Spinal cord (tissue), 10 donors: ENCODE results near the gene RXFP2. TPM values are rescaled to one million over a fixed set of nuclear protein-coding genes. Genes with fewer than 3 reads are reported as not detected.
A peak's percentile ranks its signal among the peaks of the same experiment; 100 is the strongest.

Source experiments
- DNase-seq, 6 donors: peaks; one replicate each; pipeline versions ENCODE4 v3.0.0 to v3.0.0-alpha.2; 2013 to 2015; ENCODE audit warnings: low spot score in 6 of 6, low read depth in 4 of 6
- H3K27ac ChIP-seq: one replicate; pipeline ENCODE4 v1.5.1; 2013; ENCODE audit warnings: low read depth, low read length, control low read depth
- H3K27me3 ChIP-seq: one replicate; pipeline ENCODE4 v1.6.1; 2013; ENCODE audit warnings: low read length; ENCODE audit not compliant: control insufficient read depth, insufficient read depth
- H3K36me3 ChIP-seq: one replicate; pipeline ENCODE4 v1.6.1; 2013; ENCODE audit warnings: low read length; ENCODE audit not compliant: control insufficient read depth, insufficient read depth
- H3K4me1 ChIP-seq: one replicate; pipeline ENCODE4 v1.6.1; 2013; ENCODE audit warnings: low read length; ENCODE audit not compliant: control insufficient read depth, insufficient read depth
- H3K4me3 ChIP-seq: one replicate; pipeline ENCODE4 v1.5.1; 2013; ENCODE audit warnings: low read depth, low read length, control low read depth
- H3K9me3 ChIP-seq: one replicate; pipeline ENCODE4 v1.6.1; 2013; ENCODE audit warnings: low read length; ENCODE audit not compliant: control insufficient read depth, insufficient read depth
- WGBS: methylation state at CpG from one replicate; pipeline ENCODE4 v1.1.5; 2013; ENCODE audit warnings: missing lambda C conversion rate; ENCODE audit not compliant: insufficient coverage; 5-methylcytosine and 5-hydroxymethylcytosine counted together
- long read RNA-seq, 4 donors: transcript quantifications; one replicate each; lab custom pipeline, GENCODE V29; 2026
- polyA plus RNA-seq, 2 donors: library from polyadenylated mRNA; unstranded; fragments of 120-200 nt; gene quantifications; one replicate each; pipeline ENCODE4 v1.2.1, GENCODE V29; 2013; ENCODE audit not compliant: insufficient read length in 2 of 2
- total RNA-seq, 2 donors: library from RNA; depleted of rRNA in 1 of 2; stranded (reverse); fragments of 120-200 nt in 1 of 2; fragments of >200 nt in 1 of 2; gene quantifications; one replicate each; pipeline versions ENCODE4 v1.2.3 to v1.2.4, GENCODE V29; 2013 to 2014
- donor health status: healthy.

RXFP2 gene
- not detected for total RNA-seq
- polyA plus RNA-seq = not detected
- long read RNA-seq, donor 1 = 0 reads
- long read RNA-seq, donor 2 = 0 reads
- long read RNA-seq, donor 3 = 0 reads
- long read RNA-seq, donor 4 = 0 reads

- no peak within 1 kb of the TSS for H3K4me3 ChIP-seq
- DNase-seq = no peak
- no peaks in the 10 kb centered on the region for H3K9me3 ChIP-seq
- H3K27me3 ChIP-seq = peaks cover 2% of the 10 kb centered on the region
- no peaks in the 10 kb centered on the region for H3K4me1 ChIP-seq
- 80% methylated on average over 1 of the region's 2 CpGs for WGBS
- no peaks in the 10 kb centered on the region for H3K36me3 ChIP-seq
- H3K27ac ChIP-seq = no peak within 1 kb of the TSS
Observed at GRCh38 chr13:31739226-31739625, at the start of gene RXFP2. Gene RXFP2, plus strand, starts transcription at chr13:31739526. Its CDS starts 87 bp downstream, at chr13:31739613.

- H3K4me3 ChIP-seq = no peak overlapping the region
- H3K27me3 ChIP-seq = no peaks in the 10 kb centered on the region
- no CpG with 5 or more reads among the region's 1 CpG for WGBS
- no peak overlapping the region for H3K27ac ChIP-seq
- no peak for DNase-seq
- H3K9me3 ChIP-seq = no peaks in the 10 kb centered on the region
- H3K36me3 ChIP-seq = no peaks in the 10 kb centered on the region
- H3K4me1 ChIP-seq = no peaks in the 10 kb centered on the region
Observed at GRCh38 chr13:31697290-31697689, 42.0 kb upstream of the RXFP2 start.

- Histone ChIP-seq H3K27me3 (no peaks in the 10 kb centered on the region), H3K4me1 (no peaks in the 10 kb centered on the region), H3K27ac (no peak overlapping the region), H3K36me3 (no peaks in the 10 kb centered on the region), H3K4me3 (no peak overlapping the region), H3K9me3 (no peaks in the 10 kb centered on the region)
- 10% methylated on average over 2 of the region's 3 CpGs for WGBS
- DNase-seq = peak in 3 of 6 donors; percentile 28 to 74 (median 37)
Observed at GRCh38 chr13:31699650-31700049, 39.7 kb upstream of the RXFP2 start.

GRCh38 chr13:31703780-31704179, 35.5 kb upstream of the RXFP2 start:
- 100% methylated on average over 2 of the region's 3 CpGs for WGBS
- H3K36me3 ChIP-seq = no peaks in the 10 kb centered on the region

GRCh38 chr13:31706105-31706504, 33.2 kb upstream of the RXFP2 start:
- Histone ChIP-seq H3K9me3 (no peaks in the 10 kb centered on the region), H3K27me3 (no peaks in the 10 kb centered on the region), H3K27ac (no peak overlapping the region), H3K4me3 (no peak overlapping the region), H3K4me1 (no peaks in the 10 kb centered on the region), H3K36me3 (no peaks in the 10 kb centered on the region)
- DNase-seq = no peak
- WGBS = no CpG with 5 or more reads among the region's 1 CpG

More at GRCh38 chr13:31703780-31704179, 35.5 kb upstream of the RXFP2 start:
- no peak for DNase-seq
- Histone ChIP-seq H3K9me3 (no peaks in the 10 kb centered on the region), H3K4me1 (no peaks in the 10 kb centered on the region), H3K27me3 (no peaks in the 10 kb centered on the region), H3K27ac (no peak overlapping the region), H3K4me3 (no peak overlapping the region)

- H3K27me3 ChIP-seq = no peaks in the 10 kb centered on the region
- DNase-seq = no peak
- no peaks in the 10 kb centered on the region for H3K36me3 ChIP-seq
- no peak overlapping the region for H3K4me3 ChIP-seq
- no peaks in the 10 kb centered on the region for H3K9me3 ChIP-seq
- no peaks in the 10 kb centered on the region for H3K4me1 ChIP-seq
- no peak overlapping the region for H3K27ac ChIP-seq
Observed at GRCh38 chr13:31717583-31717982, 21.7 kb upstream of the RXFP2 start.

GRCh38 chr13:31719214-31719613, 20.1 kb upstream of the RXFP2 start:
- no peak for DNase-seq
- H3K9me3 ChIP-seq = no peaks in the 10 kb centered on the region
- no peaks in the 10 kb centered on the region for H3K27me3 ChIP-seq
- no peak overlapping the region for H3K4me3 ChIP-seq
- WGBS = 87% methylated on average over 3 of the region's 3 CpGs
- H3K36me3 ChIP-seq = no peaks in the 10 kb centered on the region
- no peak overlapping the region for H3K27ac ChIP-seq
- H3K4me1 ChIP-seq = no peaks in the 10 kb centered on the region

GRCh38 chr13:31722673-31723072, 16.7 kb upstream of the RXFP2 start:
- WGBS = 19% methylated on average over 3 of the region's 5 CpGs
- H3K36me3 ChIP-seq = no peaks in the 10 kb centered on the region
- H3K27ac ChIP-seq = no peak overlapping the region
- no peaks in the 10 kb centered on the region for H3K9me3 ChIP-seq
- no peak overlapping the region for H3K4me3 ChIP-seq
- DNase-seq = peak in 3 of 6 donors; percentile 7 to 84 (median 63)
- no peaks in the 10 kb centered on the region for H3K4me1 ChIP-seq
- H3K27me3 ChIP-seq = no peaks in the 10 kb centered on the region

GRCh38 chr13:31725841-31726240, 13.5 kb upstream of the RXFP2 start:
- Histone ChIP-seq H3K4me3 (no peak overlapping the region), H3K4me1 (no peaks in the 10 kb centered on the region)

GRCh38 chr13:31731921-31732320, 7.4 kb upstream of the RXFP2 start:
- H3K9me3 ChIP-seq = no peaks in the 10 kb centered on the region
- no peak overlapping the region for H3K27ac ChIP-seq
- DNase-seq = no peak
- H3K4me3 ChIP-seq = no peak overlapping the region
- H3K4me1 ChIP-seq = no peaks in the 10 kb centered on the region
- no peaks in the 10 kb centered on the region for H3K36me3 ChIP-seq
- WGBS = 91% methylated on average over 6 of the region's 6 CpGs
- no peaks in the 10 kb centered on the region for H3K27me3 ChIP-seq

More at GRCh38 chr13:31725841-31726240, 13.5 kb upstream of the RXFP2 start:
- WGBS = 99% methylated on average over 5 of the region's 5 CpGs
- no peaks in the 10 kb centered on the region for H3K36me3 ChIP-seq
- H3K27ac ChIP-seq = no peak overlapping the region
- no peak for DNase-seq
- no peaks in the 10 kb centered on the region for H3K27me3 ChIP-seq
- no peaks in the 10 kb centered on the region for H3K9me3 ChIP-seq
